ENCODE data around the gene TANC2.
A peak's percentile ranks its signal among the peaks of the same experiment; 100 is the strongest.
"Not testable (repeated sequence)": the region's sequence is repeated elsewhere in the genome, so short reads cannot be mapped to it uniquely, and the experiment has no call there.

Gene TANC2

DNA sequence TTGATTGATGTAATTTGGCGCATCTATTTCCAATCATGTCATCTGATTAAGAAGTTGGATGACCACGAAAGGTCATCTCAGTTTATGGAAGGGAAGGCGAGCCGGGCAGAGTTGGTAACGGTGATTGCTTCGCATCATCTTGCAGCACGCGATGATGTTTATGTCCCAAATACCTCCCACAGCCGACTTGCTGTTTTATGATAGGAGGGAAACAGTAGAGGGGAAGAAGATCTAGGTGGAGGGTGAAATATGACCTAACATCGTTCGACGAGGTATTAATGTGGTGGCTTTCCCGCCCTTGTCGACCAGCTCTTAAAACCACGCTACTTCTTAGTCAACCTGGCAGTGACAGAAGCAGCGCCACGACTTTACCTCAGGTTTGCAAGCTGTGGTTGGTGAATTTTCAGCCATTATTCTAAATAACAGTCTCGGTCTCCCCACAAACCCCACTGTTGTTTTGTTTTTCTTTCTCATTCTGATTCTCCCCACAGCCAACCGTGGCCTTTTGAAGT lies 805 bp upstream of the TANC2 start:
- peak; percentile 61 for DNase-seq

DNA sequence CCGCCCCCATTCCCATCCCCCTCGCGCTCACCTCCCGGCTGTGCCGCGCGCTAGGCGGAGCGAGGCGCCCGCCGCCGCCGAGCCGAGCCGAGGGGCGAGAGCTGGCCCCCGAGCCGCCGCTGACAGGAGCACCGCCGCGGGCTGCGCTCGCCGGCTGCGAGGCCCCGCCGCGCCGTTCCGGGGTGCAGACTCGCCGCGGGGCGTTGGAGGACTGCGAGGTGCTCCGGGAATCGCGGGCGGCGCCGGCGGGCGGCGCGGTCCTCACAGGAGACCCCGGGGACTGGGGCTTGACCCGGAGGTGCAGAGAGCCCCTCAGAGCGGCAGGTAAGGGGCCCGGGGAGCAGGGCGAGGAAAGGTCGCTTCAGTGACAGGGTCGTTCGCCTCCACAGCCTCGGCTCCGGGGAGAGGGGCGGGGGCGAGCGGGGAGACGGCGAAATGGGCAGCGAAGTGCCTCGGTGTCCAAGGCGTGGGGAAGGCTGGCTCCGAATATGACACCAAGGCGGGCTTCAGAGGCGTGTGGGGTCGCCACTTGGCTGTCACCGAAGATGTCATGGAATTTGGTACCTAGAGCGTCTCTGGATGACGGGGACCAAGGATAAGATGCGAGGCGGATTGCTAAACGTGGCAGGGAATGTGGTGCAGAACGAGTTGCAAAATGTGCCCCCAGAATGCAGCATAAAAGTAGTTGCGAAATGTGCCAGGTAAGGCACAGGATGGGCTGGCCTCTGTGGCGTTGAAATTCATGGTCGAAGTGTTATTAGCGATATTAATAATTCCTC lies 580 bp downstream of the TANC2 start:
- DNase-seq = peak; percentile 71

DNA sequence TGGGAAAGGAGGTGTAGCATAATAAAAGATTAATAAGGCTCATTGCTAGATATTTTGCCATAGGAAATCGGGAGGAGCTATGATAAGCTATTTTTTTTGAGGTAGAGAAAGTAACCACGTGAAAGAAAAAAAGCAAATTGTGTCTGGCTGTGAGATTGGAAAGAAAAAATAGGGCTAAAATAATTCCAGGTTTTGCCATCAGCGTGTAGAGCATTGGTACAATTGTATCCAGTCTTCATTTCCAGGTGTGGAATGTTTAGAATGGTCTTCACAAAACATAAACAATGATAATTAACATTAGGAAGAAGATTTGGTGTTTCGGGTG lies 1.1 kb downstream of the TANC2 start:
- no peak for DNase-seq

DNA sequence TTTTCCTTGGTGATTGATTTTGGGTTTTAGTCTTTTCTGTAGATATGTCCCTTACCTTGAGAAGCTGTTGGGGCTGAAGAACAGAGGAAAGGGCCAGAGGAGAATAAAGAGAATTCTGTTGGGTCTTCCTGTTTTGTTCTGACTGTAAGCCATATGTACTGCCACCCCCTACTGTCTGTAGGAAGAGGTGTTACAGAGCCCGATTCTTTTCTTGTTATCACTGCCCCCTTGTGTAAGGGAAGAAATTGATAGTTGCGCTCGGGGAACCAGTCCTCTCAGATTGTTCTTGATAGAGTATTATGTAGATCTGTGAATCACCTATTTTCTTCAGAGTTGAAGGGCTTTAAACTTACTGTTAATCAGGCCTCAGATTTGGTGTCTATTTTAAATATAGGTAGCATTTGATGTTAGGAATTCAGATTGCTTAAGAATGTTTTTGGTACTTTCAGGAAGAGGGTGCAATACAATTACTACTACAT lies 2.4 kb downstream of the TANC2 start:
- DNase-seq = no peak

DNA sequence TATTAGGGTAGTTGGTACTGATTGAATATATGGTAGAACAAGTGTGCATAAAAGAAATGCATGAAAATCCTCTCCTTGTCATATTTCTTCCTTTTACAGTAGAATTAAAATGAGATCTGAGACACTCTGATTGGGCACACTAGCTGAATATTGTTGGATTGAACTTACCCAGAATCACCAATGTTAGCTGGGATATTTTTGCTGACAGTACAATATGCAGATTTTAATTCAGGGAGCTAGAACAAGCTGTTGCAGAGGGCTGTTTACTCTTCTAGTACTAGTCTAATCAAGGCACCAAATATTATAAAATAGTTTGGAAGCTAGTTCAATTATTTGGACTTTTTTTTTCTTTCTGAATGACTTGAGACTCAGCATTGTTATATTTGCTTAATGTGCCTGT lies 4.6 kb downstream of the TANC2 start:
- no peak for DNase-seq

DNA sequence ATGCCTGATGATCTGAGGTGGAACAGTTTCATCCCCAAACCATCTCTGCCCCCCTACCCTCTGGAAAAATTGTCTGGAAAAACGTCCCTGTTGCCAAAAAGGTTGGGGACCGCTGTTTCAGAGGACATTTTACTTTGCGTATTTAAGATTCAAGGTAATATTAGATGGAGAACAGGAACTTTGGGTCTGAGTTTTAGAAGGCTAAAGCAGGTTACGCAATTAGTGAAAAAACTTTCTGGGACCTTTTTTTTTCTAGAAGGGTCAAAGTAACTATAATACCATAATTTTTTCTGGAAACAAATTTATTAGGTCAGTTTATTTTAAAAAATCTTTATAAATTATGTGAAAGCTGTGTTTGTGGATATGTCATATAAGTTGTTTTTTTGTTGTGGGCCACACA lies 5.8 kb downstream of the TANC2 start:
- DNase-seq = no peak

DNA sequence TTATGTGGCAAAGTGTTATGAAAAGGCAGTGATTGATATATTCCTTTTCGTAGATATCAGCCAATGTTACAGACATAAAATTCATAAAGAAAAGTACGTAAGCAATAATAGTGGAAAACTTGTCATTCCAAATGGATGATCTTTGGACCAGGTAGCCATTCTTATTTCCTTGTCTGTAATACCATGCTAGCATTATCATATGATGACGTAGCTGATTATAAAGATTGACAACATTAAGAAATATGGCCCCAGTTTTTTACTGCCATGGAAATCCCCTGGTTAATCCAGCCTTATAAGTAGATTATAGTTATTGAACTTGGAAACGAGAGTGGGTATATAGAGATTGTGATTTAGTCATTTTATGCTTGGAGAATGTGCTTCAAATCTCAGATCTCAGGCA lies 8.8 kb downstream of the TANC2 start:
- DNase-seq = no peak

DNA sequence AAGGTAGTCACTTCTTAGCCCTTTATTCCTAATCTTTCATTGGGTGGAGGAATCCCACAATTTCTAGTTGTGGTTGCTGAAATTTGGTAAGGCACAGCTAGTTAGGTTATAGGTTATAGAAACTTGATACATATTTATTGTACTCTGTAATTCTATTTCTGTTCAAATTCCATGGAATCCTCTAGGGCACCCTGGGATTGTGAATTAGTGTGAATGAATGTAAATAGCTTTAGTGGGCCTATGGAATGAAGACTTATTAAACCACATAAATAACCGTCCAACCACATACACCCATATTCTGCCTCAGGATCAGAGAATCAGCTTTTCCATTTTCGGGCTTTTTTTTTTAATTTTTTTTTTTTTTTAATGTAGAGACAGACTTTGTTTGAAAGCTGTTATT lies 9.2 kb downstream of the TANC2 start:
- DNase-seq = no peak

DNA sequence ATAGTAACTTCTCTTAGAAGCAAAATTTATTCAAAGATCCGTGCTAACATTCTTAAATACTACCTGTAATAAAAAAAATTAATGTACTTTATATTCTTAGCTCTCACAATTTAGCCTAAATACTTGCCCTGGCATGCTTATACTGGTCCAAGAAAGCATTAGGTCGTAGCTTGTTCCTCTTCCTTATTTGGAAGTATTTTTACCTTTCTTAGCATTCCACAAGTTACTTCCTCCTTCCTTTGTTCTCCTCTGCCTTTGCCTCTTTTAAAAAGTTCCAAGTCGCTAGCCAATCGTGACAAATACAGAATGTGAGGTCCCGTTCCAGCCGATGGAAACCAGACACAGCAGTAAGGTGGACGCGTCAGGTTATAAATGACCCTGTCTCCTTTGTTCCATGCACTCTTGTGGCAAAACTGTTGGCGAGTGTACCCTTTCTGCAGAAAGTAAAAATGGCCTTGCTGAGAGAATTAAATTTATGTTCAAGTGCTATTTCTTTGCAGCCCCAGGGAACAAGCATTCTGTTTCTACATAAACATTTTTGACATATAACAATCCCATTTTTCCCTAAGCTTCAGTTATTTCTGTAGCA lies 10.7 kb downstream of the TANC2 start:
- DNase-seq = not testable (repeated sequence)

DNA sequence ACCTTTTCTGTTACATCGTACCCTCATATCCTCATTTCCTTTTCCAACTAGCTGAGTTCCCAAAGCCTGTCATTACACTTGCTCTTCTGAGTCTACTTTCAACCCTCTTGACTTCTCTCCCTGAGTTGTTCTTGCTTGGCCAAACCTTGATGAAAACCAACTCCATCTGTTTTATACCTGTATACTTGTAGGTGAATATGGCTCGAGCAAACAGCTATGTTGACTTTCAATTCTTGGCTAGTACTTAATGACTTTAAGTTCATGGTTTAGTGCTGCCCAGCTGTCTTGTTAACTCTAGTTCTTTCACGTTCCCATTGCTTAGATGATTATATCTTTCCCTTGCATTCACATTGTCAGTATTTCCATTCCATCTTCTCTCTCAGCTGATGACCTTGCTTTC lies 14.8 kb downstream of the TANC2 start:
- DNase-seq = no peak

DNA sequence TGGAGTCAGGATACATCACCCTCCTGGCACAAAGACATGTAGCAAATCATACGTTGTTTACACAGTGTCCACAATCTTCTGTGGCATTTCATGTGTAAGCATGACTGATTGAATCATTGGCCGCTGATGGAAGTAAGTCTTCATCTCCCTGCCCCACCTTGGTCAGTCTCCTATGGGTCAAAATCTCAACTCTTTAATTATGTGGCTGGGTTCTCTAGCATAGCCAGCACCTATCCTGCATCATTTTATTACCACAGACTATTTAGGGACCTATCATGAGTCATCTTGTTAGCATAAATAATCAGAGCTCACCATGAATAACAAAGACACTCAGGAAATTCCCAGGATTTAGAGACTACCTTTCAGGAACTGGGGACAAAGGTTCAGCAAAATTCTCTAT lies 15.9 kb downstream of the TANC2 start:
- no peak for DNase-seq

DNA sequence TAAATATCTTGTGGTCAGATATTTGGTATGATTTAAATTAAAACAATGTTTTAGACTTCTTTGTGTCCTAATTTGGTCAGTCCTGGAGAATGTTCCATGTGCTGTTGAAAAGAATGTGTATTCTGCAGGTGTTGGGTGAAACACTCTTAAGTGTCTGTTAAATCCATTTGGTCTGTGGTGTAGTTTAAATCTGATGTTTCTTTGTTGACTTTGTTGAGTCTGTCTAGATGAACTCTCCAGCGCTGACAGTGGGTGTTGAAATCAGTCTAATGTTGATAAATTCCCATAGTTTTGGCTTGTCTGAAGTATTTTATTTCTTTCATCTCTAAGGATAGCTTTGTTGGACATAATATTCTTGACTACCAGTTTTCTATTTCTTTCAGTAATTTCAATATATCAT lies 18.8 kb downstream of the TANC2 start:
- DNase-seq = no peak

DNA sequence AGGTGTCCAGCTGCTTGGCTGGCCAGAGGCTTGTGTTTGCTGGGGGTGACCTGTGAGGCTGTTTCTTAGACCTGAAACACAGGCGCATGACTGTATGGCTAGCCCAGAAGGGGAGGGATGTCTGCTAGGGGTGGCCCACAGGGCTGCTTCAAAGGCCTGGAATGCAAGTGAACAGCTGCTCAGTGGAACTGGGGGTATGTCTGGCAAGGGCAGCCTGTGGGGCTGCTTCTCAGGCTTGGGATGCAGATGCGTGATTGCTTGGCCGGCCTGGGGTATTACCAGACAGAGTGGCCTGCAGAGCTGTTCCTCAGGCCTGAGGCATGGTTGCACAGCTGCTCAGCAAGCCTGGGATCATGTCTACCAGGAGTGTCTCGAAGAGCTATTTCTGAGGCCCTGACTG lies 20.5 kb downstream of the TANC2 start:
- DNase-seq = no peak

DNA sequence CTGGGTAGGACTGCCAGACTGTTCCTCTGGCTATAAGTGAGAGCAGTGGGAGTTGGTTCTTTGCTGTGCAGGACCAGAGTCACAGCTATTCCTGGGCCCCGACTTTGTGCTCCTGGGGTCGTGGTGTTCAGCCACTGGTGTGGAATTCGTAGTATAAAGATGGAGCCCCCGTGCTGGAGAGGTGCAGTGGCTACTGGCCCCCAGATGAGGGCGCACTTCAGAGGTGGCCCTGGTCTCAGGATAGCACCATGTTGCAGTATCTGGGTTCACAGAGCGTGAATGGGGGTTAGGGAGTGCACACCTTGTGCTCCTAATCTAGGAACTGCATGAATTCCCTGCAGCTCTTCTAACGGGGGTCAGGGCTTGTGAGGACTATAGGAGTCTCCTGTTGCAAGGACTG lies 21.1 kb downstream of the TANC2 start:
- peak; percentile 54 for DNase-seq

DNA sequence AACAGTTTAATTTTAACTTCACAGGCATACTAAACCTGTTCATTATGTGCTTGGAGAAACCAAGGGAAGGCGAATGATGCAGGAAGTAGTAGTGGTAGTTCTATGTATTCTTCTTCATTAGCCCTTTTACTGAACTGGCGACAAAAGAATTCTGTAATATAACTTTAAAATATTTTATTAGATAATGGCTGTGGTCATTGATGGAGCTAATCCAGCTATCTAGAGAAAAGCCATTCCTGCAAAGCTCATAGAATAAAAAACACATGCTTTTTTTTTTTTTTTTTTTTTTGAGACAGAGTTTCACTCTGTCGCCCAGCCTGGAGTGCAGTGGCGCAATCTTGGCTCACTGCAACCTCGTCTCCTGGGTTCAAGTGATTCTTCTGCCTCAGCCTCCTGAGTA lies 23.5 kb downstream of the TANC2 start:
- no peak for DNase-seq

DNA sequence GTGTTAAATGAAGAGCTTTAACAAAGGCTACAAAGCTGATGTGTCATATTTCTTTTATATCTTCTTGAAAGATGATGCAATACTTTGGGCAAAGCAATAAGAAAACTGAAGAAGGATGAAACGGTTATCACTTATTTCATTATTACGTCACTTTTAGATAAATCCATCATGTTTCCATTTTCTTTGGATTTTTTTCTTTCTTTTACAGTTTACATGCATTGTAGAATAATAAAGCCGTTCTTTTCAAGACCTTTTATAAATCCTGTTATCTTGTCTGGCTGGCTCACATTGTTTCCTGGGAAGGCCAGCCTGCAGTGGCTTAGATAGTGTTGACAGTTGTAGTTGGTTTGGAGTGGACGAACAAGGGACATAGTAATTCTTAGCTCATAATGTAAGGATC lies 28.9 kb downstream of the TANC2 start:
- DNase-seq = no peak

DNA sequence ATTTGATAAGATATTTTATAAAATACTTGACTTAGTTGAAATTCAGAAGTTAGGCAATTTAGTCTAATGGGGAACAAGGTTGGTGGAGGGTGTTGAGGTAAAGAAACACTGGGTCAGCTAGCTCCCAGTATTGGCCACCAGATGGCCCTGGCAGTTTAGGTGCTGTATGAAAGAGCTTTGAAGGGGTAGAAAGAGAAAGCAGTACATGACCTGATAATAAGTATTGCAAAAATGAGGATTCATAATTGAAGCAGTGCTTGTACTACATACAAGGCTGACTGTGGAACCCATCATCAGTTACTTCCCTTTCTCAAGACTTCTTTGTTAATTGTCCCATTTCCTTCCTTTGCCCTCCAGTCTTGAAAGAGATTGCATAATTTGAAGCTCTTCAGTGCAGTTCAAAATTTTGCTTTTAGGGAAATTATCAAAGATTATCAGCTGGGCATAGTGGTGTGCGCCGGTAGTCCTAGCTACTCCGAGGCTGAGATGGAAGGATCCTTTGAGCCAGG lies 29.4 kb downstream of the TANC2 start:
- no peak for DNase-seq

DNA sequence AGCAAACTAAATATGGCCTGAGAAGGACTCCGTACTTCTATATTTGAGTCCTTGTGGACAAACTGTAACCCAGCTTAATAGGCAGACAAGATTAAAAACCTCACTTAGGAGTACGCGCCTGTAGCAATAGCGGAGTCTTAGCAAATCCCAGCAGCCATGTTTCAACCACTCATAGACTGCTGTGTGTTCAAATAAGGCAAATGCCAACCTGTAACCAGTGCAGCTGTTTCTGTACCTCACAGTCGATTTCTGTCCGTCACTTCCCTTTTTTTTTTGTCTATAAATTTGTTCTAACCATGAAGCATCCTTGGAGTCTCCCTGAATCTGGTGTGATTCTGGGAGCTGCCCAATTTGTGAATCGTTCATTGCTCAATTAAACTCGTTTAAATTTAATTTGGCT lies 30.2 kb downstream of the TANC2 start:
- no peak for DNase-seq

DNA sequence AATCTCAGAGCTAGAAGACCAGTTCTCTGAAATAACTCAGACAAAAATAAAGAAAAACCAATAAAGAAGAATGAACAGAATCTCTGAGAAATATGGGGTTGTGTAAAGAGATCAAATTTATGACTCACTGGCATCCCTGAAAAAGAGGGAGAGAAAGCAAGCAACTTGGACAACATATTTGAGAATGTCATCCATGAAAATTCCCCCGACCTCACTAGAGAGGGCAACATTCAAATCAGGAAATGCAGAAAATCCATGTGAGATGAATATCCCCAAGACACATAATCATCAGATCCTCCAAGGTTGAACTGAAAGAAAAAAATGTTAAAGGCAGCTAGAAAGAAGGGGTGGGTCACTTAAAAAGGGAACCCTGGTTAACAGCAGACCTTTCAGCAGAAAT lies 32.1 kb downstream of the TANC2 start:
- DNase-seq = no peak

DNA sequence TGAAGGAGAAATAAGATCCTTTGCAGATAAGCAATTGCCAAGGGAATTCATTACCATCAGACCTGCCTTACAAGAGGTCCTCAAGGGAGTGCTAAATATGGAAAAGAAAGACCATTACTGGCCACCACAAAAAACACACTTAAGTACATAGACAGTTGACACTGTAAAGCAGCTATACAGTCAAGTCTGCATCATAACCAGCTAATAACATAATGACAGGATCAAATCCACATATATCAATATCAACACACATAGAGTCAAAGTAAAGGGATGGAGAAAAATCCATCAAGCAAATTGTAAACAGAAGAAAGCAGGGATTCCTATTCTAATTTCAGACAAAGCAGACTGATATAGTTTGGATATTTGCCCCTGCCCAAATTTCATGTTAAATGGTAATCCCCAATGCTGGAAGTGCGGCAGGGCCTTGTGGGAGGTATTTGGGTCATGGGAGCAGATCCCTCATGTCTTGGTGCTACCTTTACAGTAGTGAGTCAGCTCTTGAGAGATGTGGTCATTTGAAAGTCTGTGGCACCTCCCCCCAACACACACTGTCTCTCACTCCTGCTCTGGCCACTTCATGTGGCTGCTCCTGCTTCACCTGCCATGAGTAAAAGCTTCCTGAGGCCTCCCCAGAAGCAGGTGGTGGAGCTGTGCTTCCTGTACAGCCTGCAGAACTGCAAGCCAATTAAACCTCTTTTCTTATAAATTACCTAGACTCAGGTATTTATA lies 32.8 kb downstream of the TANC2 start:
- DNase-seq = no peak

DNA sequence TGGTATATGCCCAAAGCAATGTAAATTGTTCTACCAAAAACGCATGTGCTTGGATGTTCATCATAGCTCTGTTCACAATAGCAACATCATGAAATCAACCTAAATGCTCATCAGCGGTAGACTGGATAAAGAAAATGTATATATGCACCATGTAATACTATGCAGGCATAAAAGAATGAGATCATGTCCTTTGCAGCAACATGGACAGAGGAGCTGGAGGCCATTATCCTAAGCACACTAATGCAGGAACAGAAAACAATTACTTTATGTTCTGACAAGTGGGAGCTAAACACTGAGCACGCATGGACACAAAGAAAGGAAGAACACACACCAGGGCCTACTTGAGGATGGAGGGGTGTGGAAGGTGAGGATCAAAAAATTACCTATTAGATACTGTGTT lies 33.7 kb downstream of the TANC2 start:
- DNase-seq = no peak

DNA sequence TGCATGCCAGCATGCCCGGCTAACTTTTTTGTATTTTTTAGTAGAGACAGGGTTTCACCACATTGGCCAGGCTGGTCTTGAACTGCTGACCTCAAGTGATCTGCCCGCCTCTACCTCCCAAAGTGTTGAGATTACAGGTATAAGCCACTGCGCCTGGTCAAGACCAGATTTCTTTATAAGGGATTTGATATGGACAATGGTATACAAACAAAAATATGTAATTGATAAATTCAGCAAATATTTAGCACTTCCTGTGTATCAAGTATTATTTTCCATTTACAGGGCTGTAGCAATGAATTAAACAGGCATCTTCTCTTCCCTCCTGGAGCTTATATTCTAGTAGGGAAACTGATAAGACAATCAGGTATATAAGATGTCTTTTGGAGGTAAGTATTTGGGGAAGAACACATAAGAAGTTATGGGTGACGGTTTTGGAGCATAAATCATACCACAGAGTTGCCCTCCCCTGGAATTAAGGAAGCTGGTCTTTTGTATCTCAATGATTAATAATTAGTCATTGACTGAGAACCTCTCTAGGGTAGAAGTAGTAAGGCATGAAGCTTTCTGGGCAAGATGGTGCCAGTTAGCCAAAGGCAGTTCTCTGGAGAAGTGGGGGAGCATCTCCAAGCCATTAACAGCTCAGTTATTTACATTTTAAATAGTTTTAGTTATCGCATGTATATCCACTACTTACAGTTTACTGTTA lies 35.8 kb downstream of the TANC2 start:
- no peak for DNase-seq

DNA sequence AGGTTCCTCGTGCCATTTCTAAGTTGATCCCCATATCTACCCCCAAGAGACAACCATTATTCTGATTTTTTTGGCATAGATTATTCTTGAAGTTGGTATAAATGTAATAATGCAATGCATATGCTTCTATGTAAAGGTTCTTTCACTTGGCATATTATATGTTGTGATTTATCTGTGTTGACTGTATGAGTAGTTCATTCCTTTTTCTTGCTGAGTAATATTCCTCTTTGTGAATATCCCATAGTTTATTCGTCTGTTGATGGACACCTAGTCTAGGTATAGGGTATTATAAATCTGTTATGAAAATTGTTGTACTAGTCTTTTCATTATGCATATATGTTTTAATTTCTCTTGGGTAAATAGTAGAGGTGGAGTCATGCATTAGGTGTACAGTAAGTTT lies 36.6 kb downstream of the TANC2 start:
- DNase-seq = no peak
